Activated naive CD4-positive, alpha-beta T cell treated with anti-CD3 and anti-CD28 coated beads for 36 hours (primary cell): ENCODE measurements around the gene RASSF10. TPM values are rescaled to one million over a fixed set of nuclear protein-coding genes. Genes with fewer than 3 reads are reported as not detected.
A peak's percentile ranks its signal among the peaks of the same experiment; 100 is the strongest.

Experiments
- CTCF ChIA-PET: fragments of 350-600 bp; sonication (Branson Sonifier 250); formaldehyde crosslinking; loops from one replicate; lab custom pipeline; 2021; ENCODE audit warnings: antibody characterized with exemption; lab: Charles Lee
- DNase-seq: peaks from one replicate; pipeline ENCODE4 v3.0.0-alpha.2; 2020
- H3K27ac Mint-ChIP-seq: one replicate; pipeline ENCODE4 v1.8.0; 2021; ENCODE audit warnings: mild to moderate bottlenecking, mixed read lengths
- H3K27me3 Mint-ChIP-seq: one replicate; pipeline ENCODE4 v1.8.0; 2021; ENCODE audit warnings: low read depth, mixed read lengths
- H3K36me3 Mint-ChIP-seq: one replicate; pipeline ENCODE4 v1.8.0; 2021; ENCODE audit warnings: low read depth, mixed read lengths
- H3K4me1 Mint-ChIP-seq: one replicate; pipeline ENCODE4 v1.8.0; 2021; ENCODE audit warnings: low read depth, mixed read lengths
- H3K4me3 Mint-ChIP-seq: one replicate; pipeline ENCODE4 v1.8.0; 2021; ENCODE audit warnings: mild to moderate bottlenecking, moderate library complexity, mixed read lengths
- H3K9me3 Mint-ChIP-seq: one replicate; pipeline ENCODE4 v1.8.0; 2021; ENCODE audit warnings: mixed read lengths
- intact Hi-C: fragments of 100-400 bp; cut with micrococcal nuclease; formaldehyde crosslinking; loops from one replicate; pipeline ENCODE4 v1.15.1; 2023
- total RNA-seq, 2 experiments: library from RNA; stranded (reverse); gene quantifications; one replicate each; pipeline ENCODE4 v1.2.3, GENCODE V29; 2021

Gene RASSF10
- total RNA-seq, 2 experiments from 2014 or later, result not detected

DNA sequence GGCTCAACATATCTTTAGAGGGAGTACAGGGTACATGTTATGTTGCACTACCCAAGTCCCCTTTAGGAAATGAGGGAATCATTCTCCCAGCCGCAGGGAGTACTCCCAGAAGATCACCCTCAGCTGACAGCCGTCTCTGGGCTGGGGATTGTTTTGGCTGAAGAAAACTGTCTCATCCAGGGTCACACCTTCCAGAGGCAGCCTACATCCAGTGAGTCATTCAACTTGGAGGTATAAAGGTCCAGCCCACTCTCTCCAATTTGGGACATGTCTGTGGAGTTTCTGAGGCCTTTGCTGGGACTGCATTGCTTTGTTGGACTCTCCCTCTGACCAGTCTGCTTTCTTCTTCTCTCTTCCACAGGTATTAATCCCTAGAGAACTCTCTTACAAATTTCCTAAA lies 42.1 kb downstream of the RASSF10 start:
- intact Hi-C loops, result no loop called here
- H3K9me3 Mint-ChIP-seq, result no peaks in the 10 kb centered on the region
- H3K27ac Mint-ChIP-seq, result no peak overlapping the region
- H3K27me3 Mint-ChIP-seq, result peaks cover 12% of the 10 kb centered on the region
- peaks cover 4% of the 10 kb centered on the region for H3K4me1 Mint-ChIP-seq
- DNase-seq, result no peak
- CTCF ChIA-PET, result no interaction called here
- H3K4me3 Mint-ChIP-seq, result no peak overlapping the region
- no peaks in the 10 kb centered on the region for H3K36me3 Mint-ChIP-seq

DNA sequence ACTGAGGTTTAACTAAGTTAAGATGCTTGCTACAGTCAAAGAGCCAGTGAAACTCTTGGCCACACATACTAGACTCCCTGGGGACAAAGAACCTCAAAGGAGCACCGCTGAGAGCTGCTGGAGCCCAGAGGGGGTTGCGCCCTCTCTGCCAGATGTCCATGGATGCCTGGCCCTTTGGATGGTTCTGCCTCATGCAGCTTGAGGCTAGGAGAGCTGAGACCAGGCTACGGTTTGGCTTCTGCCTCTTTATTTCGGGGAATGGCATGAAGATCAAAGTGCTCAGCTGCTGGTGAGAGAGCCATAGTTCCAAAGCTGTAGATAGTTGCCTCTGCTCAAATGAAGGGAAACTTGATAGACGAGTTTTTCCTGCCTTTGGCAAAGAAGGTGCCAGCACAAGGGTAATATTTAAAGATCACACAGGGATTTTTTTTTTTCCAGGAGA lies 43.0 kb downstream of the RASSF10 start:
- peaks cover 12% of the 10 kb centered on the region for H3K27me3 Mint-ChIP-seq
- CTCF ChIA-PET, result interaction anchor here (0.7 kb wide), 1 partner anchor 15 kb away, joined by 5 read pairs; no protein-coding TSS in a partner anchor
- no peak overlapping the region for H3K27ac Mint-ChIP-seq
- DNase-seq, result no peak
- H3K4me3 Mint-ChIP-seq, result no peak overlapping the region
- intact Hi-C loops, result no loop called here
- no peaks in the 10 kb centered on the region for H3K9me3 Mint-ChIP-seq
- H3K36me3 Mint-ChIP-seq, result no peaks in the 10 kb centered on the region
- H3K4me1 Mint-ChIP-seq, result peaks cover 4% of the 10 kb centered on the region

DNA sequence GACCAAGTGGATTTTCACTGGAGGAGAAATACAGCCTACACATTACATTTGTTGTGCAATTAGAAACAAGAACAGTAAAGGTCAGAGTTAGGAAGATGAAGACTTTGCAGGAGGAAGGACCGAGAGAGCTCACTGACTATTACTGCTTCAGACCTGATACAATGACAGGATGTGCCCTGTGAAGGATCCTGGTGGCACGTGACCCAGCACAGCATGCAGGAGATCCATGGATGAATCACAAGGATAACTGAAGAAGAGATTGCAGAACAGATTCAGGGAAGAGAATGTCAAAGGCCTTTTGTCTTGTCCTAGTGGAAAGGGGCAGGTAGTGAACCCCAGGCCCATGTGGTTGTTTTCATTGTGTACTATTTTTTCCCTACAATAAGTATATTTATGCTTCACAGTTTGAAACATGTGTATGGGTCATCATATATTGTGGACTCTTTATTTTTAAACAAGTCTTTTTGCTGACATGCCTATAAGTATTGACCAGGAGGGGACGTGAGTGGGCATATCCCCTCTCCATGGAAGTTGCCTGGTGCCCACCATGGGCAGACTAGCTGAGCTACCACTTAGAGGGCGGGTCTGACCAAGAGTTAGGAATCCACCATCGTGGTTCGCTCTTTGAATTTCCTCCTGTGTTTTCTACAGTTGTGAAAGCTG lies 44.3 kb downstream of the RASSF10 start:
- Mint-ChIP-seq H3K36me3 (no peaks in the 10 kb centered on the region), H3K27ac (no peak overlapping the region), H3K27me3 (peaks cover 15% of the 10 kb centered on the region), H3K4me1 (peaks cover 4% of the 10 kb centered on the region), H3K4me3 (no peak overlapping the region), H3K9me3 (no peaks in the 10 kb centered on the region)
- no peak for DNase-seq
- intact Hi-C loops, result no loop called here
- CTCF ChIA-PET, result no interaction called here

DNA sequence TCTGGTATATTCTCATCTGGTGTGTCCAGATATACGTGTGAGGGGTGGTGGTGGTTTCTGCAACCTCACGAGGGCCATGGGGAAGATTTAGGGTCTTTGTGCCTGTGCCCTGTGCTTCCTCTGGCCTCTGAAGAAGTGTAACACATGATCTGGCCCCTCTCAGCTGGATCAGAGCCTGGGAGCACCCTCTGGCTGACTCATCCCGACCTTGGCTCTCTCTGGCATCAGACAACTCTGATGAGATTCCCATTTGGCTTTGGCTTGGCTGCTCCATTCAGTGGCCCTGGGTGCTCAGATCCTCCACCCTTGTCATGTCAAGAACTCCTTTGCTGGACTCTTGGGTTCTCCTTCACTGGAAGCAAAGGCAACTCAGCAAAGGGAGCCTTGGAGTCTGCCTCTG lies 45.2 kb downstream of the RASSF10 start:
- Mint-ChIP-seq H3K27me3 (peaks cover 15% of the 10 kb centered on the region), H3K4me1 (peaks cover 4% of the 10 kb centered on the region), H3K4me3 (no peak overlapping the region), H3K9me3 (no peaks in the 10 kb centered on the region), H3K36me3 (no peaks in the 10 kb centered on the region), H3K27ac (no peak overlapping the region)
- CTCF ChIA-PET, result no interaction called here
- intact Hi-C loops, result no loop called here
- DNase-seq, result no peak

DNA sequence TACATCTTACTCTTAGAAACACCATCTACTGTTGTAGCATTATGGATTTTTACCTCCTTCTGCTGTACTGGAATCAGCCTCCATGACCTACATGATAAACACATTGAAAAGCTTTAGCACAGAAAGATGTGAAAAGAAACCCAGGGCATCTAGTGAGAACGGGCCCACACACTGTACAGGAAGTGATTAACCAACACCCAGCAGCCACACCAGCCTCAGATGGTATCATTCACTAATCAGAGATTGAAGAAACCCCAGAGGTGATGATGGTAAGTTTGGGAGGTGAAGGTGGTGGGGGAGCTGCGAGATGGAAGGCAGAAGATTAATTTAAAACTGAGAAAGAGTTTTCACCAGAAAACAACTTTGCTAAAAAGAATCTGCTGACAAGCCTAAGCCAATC lies 46.1 kb downstream of the RASSF10 start:
- no peaks in the 10 kb centered on the region for H3K9me3 Mint-ChIP-seq
- CTCF ChIA-PET, result no interaction called here
- peaks cover 4% of the 10 kb centered on the region for H3K4me1 Mint-ChIP-seq
- no peak overlapping the region for H3K27ac Mint-ChIP-seq
- no peaks in the 10 kb centered on the region for H3K36me3 Mint-ChIP-seq
- DNase-seq, result peak; percentile 20
- intact Hi-C loops, result no loop called here
- no peak overlapping the region for H3K4me3 Mint-ChIP-seq
- peaks cover 10% of the 10 kb centered on the region for H3K27me3 Mint-ChIP-seq

DNA sequence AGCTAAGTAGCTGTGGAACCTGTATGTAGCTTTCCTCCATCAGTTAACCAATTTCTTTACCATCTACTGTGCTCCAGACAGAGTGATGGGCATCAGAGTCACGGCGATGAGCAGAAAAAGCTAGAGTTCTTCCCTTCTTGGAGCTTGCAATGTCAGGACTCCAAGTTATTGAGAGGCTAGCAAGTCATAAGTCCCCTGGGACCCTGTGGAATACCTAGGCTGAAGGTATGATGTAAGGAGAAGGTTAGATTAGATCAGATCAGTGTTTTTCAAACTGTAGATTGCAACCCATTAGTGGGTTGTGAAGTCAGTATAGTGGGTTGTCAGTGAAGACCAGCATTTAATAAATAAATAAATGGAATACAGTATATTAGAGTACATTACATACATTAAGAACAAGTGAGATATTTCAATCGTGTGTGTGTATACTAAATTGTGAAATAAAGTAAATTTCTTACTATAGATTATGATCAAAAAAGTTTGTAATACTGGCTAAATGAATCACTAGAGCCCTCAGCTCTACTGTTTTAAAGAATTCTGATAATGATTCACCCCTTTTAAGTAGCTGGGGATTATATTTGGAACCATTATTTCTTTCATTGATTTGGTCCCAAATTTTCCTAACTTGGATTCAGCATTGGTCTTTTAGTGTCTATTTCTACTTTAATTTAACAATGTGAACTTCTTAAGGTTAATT lies 52.3 kb downstream of the RASSF10 start:
- H3K4me3 Mint-ChIP-seq, result no peak overlapping the region
- H3K36me3 Mint-ChIP-seq, result no peaks in the 10 kb centered on the region
- no peak for DNase-seq
- H3K9me3 Mint-ChIP-seq, result no peaks in the 10 kb centered on the region
- CTCF ChIA-PET, result no interaction called here
- H3K27me3 Mint-ChIP-seq, result peaks cover 11% of the 10 kb centered on the region
- no peaks in the 10 kb centered on the region for H3K4me1 Mint-ChIP-seq
- intact Hi-C loops, result no loop called here
- no peak overlapping the region for H3K27ac Mint-ChIP-seq
